ENCODE data around the gene ZIM2. TPM values are rescaled to one million over a fixed set of nuclear protein-coding genes. Genes with fewer than 3 reads are reported as not detected.

The ZIM2 gene
- total RNA-seq, 1 experiment from 2014 or later: not detected

DNA sequence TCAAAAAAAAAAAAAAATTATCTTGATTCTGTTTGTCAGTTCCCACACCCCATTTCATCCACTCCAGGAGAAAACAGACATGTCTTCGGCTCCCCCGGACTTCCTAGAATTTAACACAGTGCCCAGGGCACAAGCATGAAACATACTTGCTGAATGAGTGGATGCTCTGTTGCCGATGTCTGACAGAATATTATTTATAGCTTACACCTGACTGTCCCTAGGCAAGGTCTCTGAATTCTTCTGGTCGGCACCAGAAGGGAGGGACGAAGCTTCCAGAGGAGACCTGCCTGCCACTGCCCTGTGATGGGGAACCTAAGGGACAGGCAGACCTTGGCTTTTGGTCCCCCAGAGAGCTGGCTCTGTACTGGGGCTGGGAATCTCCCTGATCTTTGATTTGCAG, 43.9 kb upstream of the ZIM2 start:
- no peak overlapping the region for H3K27ac ChIP-seq (ENCODE audit: low read depth, low read length)
- H3K9me2 ChIP-seq (ENCODE audit: insufficient read depth): no peaks in the 10 kb centered on the region
- H3K9me3 ChIP-seq (ENCODE audit: control insufficient read depth in 1 of 2, insufficient read depth in 1 of 2, low read depth in 1 of 2, low read length in 2 of 2): peaks cover 0 to 16% of the 10 kb centered on the region in 2 experiments; a peak in 2 of 4 replicates
- no peaks in the 10 kb centered on the region for H3K27me3 ChIP-seq (ENCODE audit: insufficient read depth, low read length)
- no peak overlapping the region for H2AFZ ChIP-seq (ENCODE audit: low read depth, low read length, poor library complexity, severe bottlenecking)
- H3K9ac ChIP-seq (ENCODE audit: low read length): no peak overlapping the region
- RAD21 ChIA-PET (ENCODE audit: low non-redundant PET in 1 of 2, low total read pairs in 2 of 2, uncharacterized antibody in 2 of 2, unreplicated experiment in 2 of 2): no interaction called here
- BruUV-seq (replicated peaks): no TSS peak
- no peaks in the 10 kb centered on the region for H3K36me3 ChIP-seq (ENCODE audit: control insufficient read depth in 1 of 2, insufficient read depth in 2 of 2, low read length in 2 of 2)
- no peak for ATAC-seq
- H3K4me2 ChIP-seq (ENCODE audit: low read length): no peak overlapping the region
- no peaks in the 10 kb centered on the region for H4K20me1 ChIP-seq (ENCODE audit: insufficient read depth)
- DNase-seq (ENCODE audit: low read depth, low spot score): no peak
- POLR2A ChIA-PET: no interaction called here
- CTCF ChIA-PET: no interaction called here
- H3K4me1 ChIP-seq (ENCODE audit: control insufficient read depth in 1 of 2, insufficient read depth in 2 of 2, low read length in 2 of 2): no peaks in the 10 kb centered on the region
- H3K4me3 ChIP-seq (replicated peaks in 1 of 2; ENCODE audit: low read depth in 1 of 2, low read length in 2 of 2): no peak overlapping the region
- TF ChIP-seq ZNF274 (IDR thresholded peaks at IDR 0.05; ENCODE audit: low read depth, low read length) (no peak), ELF1 (IDR thresholded peaks at IDR 0.05; ENCODE audit: borderline replicate concordance, low read depth) (no peak), JUND (IDR thresholded peaks at IDR 0.05) (no peak), SP1 (IDR thresholded peaks at IDR 0.05; ENCODE audit: low read depth) (no peak), CBX3 (IDR thresholded peaks at IDR 0.05; ENCODE audit: low read depth) (no peak), POLR2AphosphoS5 (IDR thresholded peaks at IDR 0.05; ENCODE audit: low read depth, low read length) (no peak), TCF7L2 (IDR thresholded peaks at IDR 0.05; ENCODE audit: borderline replicate concordance, extremely low read depth, insufficient read depth, insufficient read length) (no peak), EGR1 (IDR thresholded peaks at IDR 0.05; ENCODE audit: low read depth) (no peak), EZH2 (IDR thresholded peaks at IDR 0.05) (no peak), ZFX (IDR thresholded peaks at IDR 0.05) (no peak), EZH2phosphoT487 (IDR thresholded peaks at IDR 0.05; ENCODE audit: borderline replicate concordance) (no peak), SRF (IDR thresholded peaks at IDR 0.05; ENCODE audit: low read depth) (no peak), YY1 (IDR thresholded peaks at IDR 0.05; ENCODE audit: extremely low read depth, insufficient replicate concordance, low read depth, low read length) (no peak)
- TF ChIP-seq, protein P1, sequence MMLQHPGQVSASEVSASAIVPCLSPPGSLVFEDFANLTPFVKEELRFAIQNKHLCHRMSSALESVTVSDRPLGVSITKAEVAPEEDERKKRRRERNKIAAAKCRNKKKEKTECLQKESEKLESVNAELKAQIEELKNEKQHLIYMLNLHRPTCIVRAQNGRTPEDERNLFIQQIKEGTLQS (IDR thresholded peaks at IDR 0.05): no peak
- TF ChIP-seq, protein P2, sequence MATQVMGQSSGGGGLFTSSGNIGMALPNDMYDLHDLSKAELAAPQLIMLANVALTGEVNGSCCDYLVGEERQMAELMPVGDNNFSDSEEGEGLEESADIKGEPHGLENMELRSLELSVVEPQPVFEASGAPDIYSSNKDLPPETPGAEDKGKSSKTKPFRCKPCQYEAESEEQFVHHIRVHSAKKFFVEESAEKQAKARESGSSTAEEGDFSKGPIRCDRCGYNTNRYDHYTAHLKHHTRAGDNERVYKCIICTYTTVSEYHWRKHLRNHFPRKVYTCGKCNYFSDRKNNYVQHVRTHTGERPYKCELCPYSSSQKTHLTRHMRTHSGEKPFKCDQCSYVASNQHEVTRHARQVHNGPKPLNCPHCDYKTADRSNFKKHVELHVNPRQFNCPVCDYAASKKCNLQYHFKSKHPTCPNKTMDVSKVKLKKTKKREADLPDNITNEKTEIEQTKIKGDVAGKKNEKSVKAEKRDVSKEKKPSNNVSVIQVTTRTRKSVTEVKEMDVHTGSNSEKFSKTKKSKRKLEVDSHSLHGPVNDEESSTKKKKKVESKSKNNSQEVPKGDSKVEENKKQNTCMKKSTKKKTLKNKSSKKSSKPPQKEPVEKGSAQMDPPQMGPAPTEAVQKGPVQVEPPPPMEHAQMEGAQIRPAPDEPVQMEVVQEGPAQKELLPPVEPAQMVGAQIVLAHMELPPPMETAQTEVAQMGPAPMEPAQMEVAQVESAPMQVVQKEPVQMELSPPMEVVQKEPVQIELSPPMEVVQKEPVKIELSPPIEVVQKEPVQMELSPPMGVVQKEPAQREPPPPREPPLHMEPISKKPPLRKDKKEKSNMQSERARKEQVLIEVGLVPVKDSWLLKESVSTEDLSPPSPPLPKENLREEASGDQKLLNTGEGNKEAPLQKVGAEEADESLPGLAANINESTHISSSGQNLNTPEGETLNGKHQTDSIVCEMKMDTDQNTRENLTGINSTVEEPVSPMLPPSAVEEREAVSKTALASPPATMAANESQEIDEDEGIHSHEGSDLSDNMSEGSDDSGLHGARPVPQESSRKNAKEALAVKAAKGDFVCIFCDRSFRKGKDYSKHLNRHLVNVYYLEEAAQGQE (IDR thresholded peaks at IDR 0.05; ENCODE audit: low read depth): no peak
- TF ChIP-seq, protein P3, sequence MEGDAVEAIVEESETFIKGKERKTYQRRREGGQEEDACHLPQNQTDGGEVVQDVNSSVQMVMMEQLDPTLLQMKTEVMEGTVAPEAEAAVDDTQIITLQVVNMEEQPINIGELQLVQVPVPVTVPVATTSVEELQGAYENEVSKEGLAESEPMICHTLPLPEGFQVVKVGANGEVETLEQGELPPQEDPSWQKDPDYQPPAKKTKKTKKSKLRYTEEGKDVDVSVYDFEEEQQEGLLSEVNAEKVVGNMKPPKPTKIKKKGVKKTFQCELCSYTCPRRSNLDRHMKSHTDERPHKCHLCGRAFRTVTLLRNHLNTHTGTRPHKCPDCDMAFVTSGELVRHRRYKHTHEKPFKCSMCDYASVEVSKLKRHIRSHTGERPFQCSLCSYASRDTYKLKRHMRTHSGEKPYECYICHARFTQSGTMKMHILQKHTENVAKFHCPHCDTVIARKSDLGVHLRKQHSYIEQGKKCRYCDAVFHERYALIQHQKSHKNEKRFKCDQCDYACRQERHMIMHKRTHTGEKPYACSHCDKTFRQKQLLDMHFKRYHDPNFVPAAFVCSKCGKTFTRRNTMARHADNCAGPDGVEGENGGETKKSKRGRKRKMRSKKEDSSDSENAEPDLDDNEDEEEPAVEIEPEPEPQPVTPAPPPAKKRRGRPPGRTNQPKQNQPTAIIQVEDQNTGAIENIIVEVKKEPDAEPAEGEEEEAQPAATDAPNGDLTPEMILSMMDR (IDR thresholded peaks at IDR 0.05 in 2 of 3, conservative IDR thresholded peaks at IDR 0.05 in 1 of 3; ENCODE audit: borderline replicate concordance in 1 of 3, insufficient read depth in 1 of 3, low read depth in 2 of 3, low read length in 2 of 3): no peak
- TF ChIP-seq, protein P4, sequence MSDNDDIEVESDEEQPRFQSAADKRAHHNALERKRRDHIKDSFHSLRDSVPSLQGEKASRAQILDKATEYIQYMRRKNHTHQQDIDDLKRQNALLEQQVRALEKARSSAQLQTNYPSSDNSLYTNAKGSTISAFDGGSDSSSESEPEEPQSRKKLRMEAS (IDR thresholded peaks at IDR 0.05): no peak
- TF ChIP-seq, protein P5, sequence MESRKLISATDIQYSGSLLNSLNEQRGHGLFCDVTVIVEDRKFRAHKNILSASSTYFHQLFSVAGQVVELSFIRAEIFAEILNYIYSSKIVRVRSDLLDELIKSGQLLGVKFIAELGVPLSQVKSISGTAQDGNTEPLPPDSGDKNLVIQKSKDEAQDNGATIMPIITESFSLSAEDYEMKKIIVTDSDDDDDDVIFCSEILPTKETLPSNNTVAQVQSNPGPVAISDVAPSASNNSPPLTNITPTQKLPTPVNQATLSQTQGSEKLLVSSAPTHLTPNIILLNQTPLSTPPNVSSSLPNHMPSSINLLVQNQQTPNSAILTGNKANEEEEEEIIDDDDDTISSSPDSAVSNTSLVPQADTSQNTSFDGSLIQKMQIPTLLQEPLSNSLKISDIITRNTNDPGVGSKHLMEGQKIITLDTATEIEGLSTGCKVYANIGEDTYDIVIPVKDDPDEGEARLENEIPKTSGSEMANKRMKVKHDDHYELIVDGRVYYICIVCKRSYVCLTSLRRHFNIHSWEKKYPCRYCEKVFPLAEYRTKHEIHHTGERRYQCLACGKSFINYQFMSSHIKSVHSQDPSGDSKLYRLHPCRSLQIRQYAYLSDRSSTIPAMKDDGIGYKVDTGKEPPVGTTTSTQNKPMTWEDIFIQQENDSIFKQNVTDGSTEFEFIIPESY (IDR thresholded peaks at IDR 0.05; ENCODE audit: extremely low read depth, insufficient replicate concordance, low read length): no peak
- no peaks in the 10 kb centered on the region for H3K79me2 ChIP-seq (ENCODE audit: insufficient read depth, low read length)
- intact Hi-C loops (cut with micrococcal nuclease): no loop called here
